ENCODE measurements around the gene SEC14L6.
"Not testable (repeated sequence)": the region's sequence is repeated elsewhere in the genome, so short reads cannot be mapped to it uniquely, and the experiment has no call there.

The SEC14L6 gene

GRCh38 chr22:30564045-30564760, 17.7 kb upstream of the SEC14L6 start:
- H3K27ac ChIP-seq, result no peak overlapping the region
- no peak overlapping the region for H3K9ac ChIP-seq (ENCODE audit: insufficient read length)
- H3K9me3 ChIP-seq (ENCODE audit: low read depth, low read length), result no peaks in the 10 kb centered on the region
- no peak for DNase-seq (ENCODE audit: low read depth, low spot score)
- TF ChIP-seq FOXP2 (optimal IDR thresholded peaks at IDR 0.05; ENCODE audit: control extremely low read depth, extremely low read length, insufficient read depth), result no peak
- no peak overlapping the region for H3K4me3 ChIP-seq
- H3K36me3 ChIP-seq (ENCODE audit: insufficient read depth, low read length), result no peaks in the 10 kb centered on the region

GRCh38 chr22:30562366-30562765, 15.8 kb upstream of the SEC14L6 start:
- TF ChIP-seq POLR2AphosphoS5 (IDR thresholded peaks at IDR 0.05; ENCODE audit: borderline replicate concordance, low read depth, low read length) (no peak), EZH2 (IDR thresholded peaks at IDR 0.05) (no peak), FOXP2 (optimal IDR thresholded peaks at IDR 0.05; ENCODE audit: control extremely low read depth, extremely low read length, insufficient read depth) (no peak)
- Histone ChIP-seq H3K9ac (ENCODE audit: insufficient read length) (no peak overlapping the region), H3K4me3 (no peak overlapping the region), H3K36me3 (ENCODE audit: insufficient read depth, low read length) (no peaks in the 10 kb centered on the region), H3K27ac (no peak overlapping the region), H3K9me3 (ENCODE audit: low read depth, low read length) (no peaks in the 10 kb centered on the region)
- no peak for DNase-seq (ENCODE audit: low read depth, low spot score)

- Histone ChIP-seq H3K36me3 (ENCODE audit: insufficient read depth, low read length) (no peaks in the 10 kb centered on the region), H3K9me3 (ENCODE audit: low read depth, low read length) (no peaks in the 10 kb centered on the region), H3K27ac (no peak overlapping the region), H3K9ac (ENCODE audit: insufficient read length) (no peak overlapping the region), H3K4me3 (no peak overlapping the region)
- TF ChIP-seq FOXP2 (optimal IDR thresholded peaks at IDR 0.05; ENCODE audit: control extremely low read depth, extremely low read length, insufficient read depth), result no peak
- no peak for TF ChIP-seq POLR2AphosphoS5 (IDR thresholded peaks at IDR 0.05; ENCODE audit: borderline replicate concordance, low read depth, low read length)
- TF ChIP-seq EZH2 (IDR thresholded peaks at IDR 0.05), result no peak
- DNase-seq (ENCODE audit: low read depth, low spot score), result no peak
Observed at GRCh38 chr22:30561402-30562189, 15.1 kb upstream of the SEC14L6 start.

- H3K27ac ChIP-seq; H3K9ac ChIP-seq (ENCODE audit: insufficient read length); H3K9me3 ChIP-seq (ENCODE audit: low read depth, low read length); DNase-seq (ENCODE audit: low read depth, low spot score); H3K36me3 ChIP-seq (ENCODE audit: insufficient read depth, low read length); H3K4me3 ChIP-seq: not testable (repeated sequence)
Observed at GRCh38 chr22:30560643-30561202, 14.2 kb upstream of the SEC14L6 start.

- TF ChIP-seq FOXP2 (optimal IDR thresholded peaks at IDR 0.05; ENCODE audit: control extremely low read depth, extremely low read length, insufficient read depth) (no peak), POLR2AphosphoS5 (IDR thresholded peaks at IDR 0.05; ENCODE audit: borderline replicate concordance, low read depth, low read length) (no peak), EZH2 (IDR thresholded peaks at IDR 0.05) (no peak)
- Histone ChIP-seq H3K4me3 (no peak overlapping the region), H3K27ac (no peak overlapping the region), H3K9me3 (ENCODE audit: low read depth, low read length) (no peaks in the 10 kb centered on the region), H3K9ac (ENCODE audit: insufficient read length) (no peak overlapping the region), H3K36me3 (ENCODE audit: insufficient read depth, low read length) (no peaks in the 10 kb centered on the region)
- no peak for DNase-seq (ENCODE audit: low read depth, low spot score)
Observed at GRCh38 chr22:30559889-30560288, 13.3 kb upstream of the SEC14L6 start.

GRCh38 chr22:30557243-30557642, 10.7 kb upstream of the SEC14L6 start:
- DNase-seq (ENCODE audit: low read depth, low spot score), result no peak
- no peak overlapping the region for H3K4me3 ChIP-seq
- TF ChIP-seq EZH2 (IDR thresholded peaks at IDR 0.05) (no peak), POLR2AphosphoS5 (IDR thresholded peaks at IDR 0.05; ENCODE audit: borderline replicate concordance, low read depth, low read length) (no peak), FOXP2 (optimal IDR thresholded peaks at IDR 0.05; ENCODE audit: control extremely low read depth, extremely low read length, insufficient read depth) (no peak)
- H3K9ac ChIP-seq (ENCODE audit: insufficient read length), result no peak overlapping the region
- H3K9me3 ChIP-seq (ENCODE audit: low read depth, low read length), result no peaks in the 10 kb centered on the region
- H3K27ac ChIP-seq, result no peak overlapping the region
- H3K36me3 ChIP-seq (ENCODE audit: insufficient read depth, low read length), result no peaks in the 10 kb centered on the region

GRCh38 chr22:30556388-30556787, 9.8 kb upstream of the SEC14L6 start:
- TF ChIP-seq FOXP2 (optimal IDR thresholded peaks at IDR 0.05; ENCODE audit: control extremely low read depth, extremely low read length, insufficient read depth) (no peak), EZH2 (IDR thresholded peaks at IDR 0.05) (no peak), POLR2AphosphoS5 (IDR thresholded peaks at IDR 0.05; ENCODE audit: borderline replicate concordance, low read depth, low read length) (no peak)
- DNase-seq (ENCODE audit: low read depth, low spot score), result no peak
- no peak overlapping the region for H3K27ac ChIP-seq
- no peaks in the 10 kb centered on the region for H3K36me3 ChIP-seq (ENCODE audit: insufficient read depth, low read length)
- H3K4me3 ChIP-seq, result no peak overlapping the region
- no peak overlapping the region for H3K9ac ChIP-seq (ENCODE audit: insufficient read length)
- H3K9me3 ChIP-seq (ENCODE audit: low read depth, low read length), result no peaks in the 10 kb centered on the region

GRCh38 chr22:30555282-30556210, 9.0 kb upstream of the SEC14L6 start:
- Histone ChIP-seq H3K27ac (no peak overlapping the region), H3K9me3 (ENCODE audit: low read depth, low read length) (no peaks in the 10 kb centered on the region), H3K36me3 (ENCODE audit: insufficient read depth, low read length) (no peaks in the 10 kb centered on the region), H3K4me3 (no peak overlapping the region), H3K9ac (ENCODE audit: insufficient read length) (no peak overlapping the region)
- no peak for TF ChIP-seq FOXP2 (optimal IDR thresholded peaks at IDR 0.05; ENCODE audit: control extremely low read depth, extremely low read length, insufficient read depth)
- TF ChIP-seq POLR2AphosphoS5 (IDR thresholded peaks at IDR 0.05; ENCODE audit: borderline replicate concordance, low read depth, low read length), result no peak
- no peak for DNase-seq (ENCODE audit: low read depth, low spot score)
